Glutamatergic neuron (in vitro differentiated cells): ENCODE results near the gene BRDT. TPM values are rescaled to one million over a fixed set of nuclear protein-coding genes. Genes with fewer than 3 reads are reported as not detected.

ENCODE experiments used
- DNase-seq: peaks from one replicate; pipeline ENCODE4 v3.0.0; 2022
- H3K27ac Mint-ChIP-seq: one replicate; pipeline ENCODE4 v1.8.0; 2020; ENCODE audit warnings: mild to moderate bottlenecking, mixed read lengths, inconsistent platforms; ENCODE audit not compliant: unreplicated experiment
- H3K27me3 Mint-ChIP-seq: one replicate; pipeline ENCODE4 v1.8.0; 2020; ENCODE audit warnings: mild to moderate bottlenecking, moderate library complexity, mixed read lengths, inconsistent platforms; ENCODE audit not compliant: unreplicated experiment
- H3K36me3 Mint-ChIP-seq: one replicate; pipeline ENCODE4 v1.8.0; 2020; ENCODE audit warnings: mild to moderate bottlenecking, mixed read lengths, inconsistent platforms; ENCODE audit not compliant: unreplicated experiment
- H3K4me1 Mint-ChIP-seq: one replicate; pipeline ENCODE4 v1.8.0; 2020; ENCODE audit warnings: mild to moderate bottlenecking, low read depth, mixed read lengths, inconsistent platforms; ENCODE audit not compliant: unreplicated experiment
- H3K4me3 Mint-ChIP-seq: one replicate; pipeline ENCODE4 v1.8.0; 2020; ENCODE audit warnings: mild to moderate bottlenecking, mixed read lengths, inconsistent platforms; ENCODE audit not compliant: unreplicated experiment
- H3K9me3 Mint-ChIP-seq: one replicate; pipeline ENCODE4 v1.8.0; 2020; ENCODE audit warnings: mild to moderate bottlenecking, moderate library complexity, mixed read lengths, inconsistent platforms; ENCODE audit not compliant: unreplicated experiment
- total RNA-seq: library from RNA; stranded (reverse); fragmentation: NEBNext Ultra II Directional; extraction: Animal tissue kit (Norgen Biotek cat#: 25700); gene quantifications from one replicate; pipeline ENCODE4 v1.2.1, GENCODE V29; 2021; ENCODE audit not compliant: unreplicated experiment
- TF ChIP-seq, protein P1 (sequence below): fragments of 200-600 bp; sonication (generic); IDR thresholded peaks from one replicate; pipeline ENCODE4 v1.5.0; 2021; ENCODE audit not compliant: partially characterized antibody, unreplicated experiment

The BRDT gene
- total RNA-seq, 1 donor from 2014 or later, result not detected

DNA sequence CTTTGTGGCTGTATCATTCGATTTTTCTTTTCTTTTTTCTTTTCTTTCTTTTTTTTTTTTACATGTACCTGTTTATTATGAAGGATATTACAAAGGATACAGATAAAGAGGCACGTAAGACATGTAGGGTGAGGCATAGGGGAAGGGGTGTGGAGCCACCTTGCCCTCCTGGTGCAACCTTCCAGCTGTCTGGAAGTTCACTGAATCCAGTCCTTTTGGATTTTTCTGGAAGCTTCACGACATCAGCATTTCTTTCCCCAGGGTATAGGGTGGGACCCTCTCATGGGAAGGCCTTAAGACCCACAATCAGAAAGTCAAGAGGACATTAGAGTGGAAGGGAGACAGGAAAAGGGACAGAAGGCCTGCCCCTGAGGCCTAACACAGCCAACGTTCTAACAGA lies 33.2 kb upstream of the BRDT start:
- no peak overlapping the region for H3K4me3 Mint-ChIP-seq

DNA sequence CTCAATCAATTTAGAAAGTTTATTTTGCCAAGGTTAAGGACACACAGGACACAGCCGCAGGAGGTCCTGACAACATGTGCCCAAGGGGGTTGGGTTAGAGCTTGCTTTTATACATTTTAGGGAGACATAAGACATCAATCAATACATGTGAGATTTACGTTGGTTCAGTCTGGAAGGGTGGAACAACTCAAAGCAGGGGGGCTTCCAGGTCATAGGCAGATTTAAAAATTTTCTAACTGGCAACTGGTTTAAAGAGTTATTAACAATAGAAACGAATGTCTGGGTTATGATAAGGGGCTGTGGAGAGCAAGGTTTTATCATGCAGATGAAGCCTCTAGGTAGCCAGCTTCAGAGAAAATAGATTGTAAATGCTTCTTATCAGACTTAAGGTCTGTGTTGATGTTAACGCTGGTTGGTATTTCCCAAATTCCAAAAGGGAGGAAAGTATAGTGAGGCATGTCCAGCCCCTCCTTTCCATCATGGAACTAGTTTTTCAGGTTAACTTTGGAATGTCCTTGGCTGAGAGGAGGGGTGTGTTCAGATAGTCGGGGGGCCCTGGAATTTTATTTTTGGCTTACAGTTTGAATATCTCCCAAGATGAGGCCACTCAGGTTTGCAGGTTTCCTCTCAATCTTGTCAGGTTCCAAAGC lies 32.3 kb upstream of the BRDT start:
- Mint-ChIP-seq H3K4me1 (no peaks in the 10 kb centered on the region), H3K27me3 (no peaks in the 10 kb centered on the region), H3K4me3 (no peak overlapping the region), H3K9me3 (no peaks in the 10 kb centered on the region), H3K27ac (no peak overlapping the region), H3K36me3 (no peaks in the 10 kb centered on the region)
- TF ChIP-seq, protein P1, sequence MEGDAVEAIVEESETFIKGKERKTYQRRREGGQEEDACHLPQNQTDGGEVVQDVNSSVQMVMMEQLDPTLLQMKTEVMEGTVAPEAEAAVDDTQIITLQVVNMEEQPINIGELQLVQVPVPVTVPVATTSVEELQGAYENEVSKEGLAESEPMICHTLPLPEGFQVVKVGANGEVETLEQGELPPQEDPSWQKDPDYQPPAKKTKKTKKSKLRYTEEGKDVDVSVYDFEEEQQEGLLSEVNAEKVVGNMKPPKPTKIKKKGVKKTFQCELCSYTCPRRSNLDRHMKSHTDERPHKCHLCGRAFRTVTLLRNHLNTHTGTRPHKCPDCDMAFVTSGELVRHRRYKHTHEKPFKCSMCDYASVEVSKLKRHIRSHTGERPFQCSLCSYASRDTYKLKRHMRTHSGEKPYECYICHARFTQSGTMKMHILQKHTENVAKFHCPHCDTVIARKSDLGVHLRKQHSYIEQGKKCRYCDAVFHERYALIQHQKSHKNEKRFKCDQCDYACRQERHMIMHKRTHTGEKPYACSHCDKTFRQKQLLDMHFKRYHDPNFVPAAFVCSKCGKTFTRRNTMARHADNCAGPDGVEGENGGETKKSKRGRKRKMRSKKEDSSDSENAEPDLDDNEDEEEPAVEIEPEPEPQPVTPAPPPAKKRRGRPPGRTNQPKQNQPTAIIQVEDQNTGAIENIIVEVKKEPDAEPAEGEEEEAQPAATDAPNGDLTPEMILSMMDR, result no peak
- DNase-seq, result no peak

More for the DNA sequence above, 33.2 kb upstream of the BRDT start:
- no peaks in the 10 kb centered on the region for H3K9me3 Mint-ChIP-seq
- H3K27ac Mint-ChIP-seq, result no peak overlapping the region
- no peak for DNase-seq
- no peaks in the 10 kb centered on the region for H3K4me1 Mint-ChIP-seq
- no peaks in the 10 kb centered on the region for H3K27me3 Mint-ChIP-seq
- TF ChIP-seq, protein P1, result no peak
- no peaks in the 10 kb centered on the region for H3K36me3 Mint-ChIP-seq

DNA sequence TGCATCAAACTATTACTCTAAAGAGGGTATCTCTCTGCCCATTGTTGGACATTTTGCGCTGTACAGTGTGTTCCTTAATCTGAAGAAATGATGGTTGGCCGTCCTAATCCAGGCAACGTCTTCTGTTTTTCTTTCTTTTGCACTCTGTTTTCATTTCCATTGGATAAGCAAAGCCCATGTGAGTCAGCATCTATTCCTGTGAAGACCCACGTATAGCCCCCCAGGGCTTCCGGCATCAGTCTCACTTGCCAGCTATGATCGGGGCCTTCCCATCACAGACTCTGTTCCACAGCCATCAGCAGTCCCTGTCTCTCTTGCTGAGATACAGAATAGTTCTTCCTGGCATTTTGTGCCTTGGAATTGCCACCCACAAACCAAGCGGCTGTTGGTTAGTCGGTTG lies 29.2 kb upstream of the BRDT start:
- TF ChIP-seq, protein P1, result no peak
- Mint-ChIP-seq H3K27me3 (peaks cover 2% of the 10 kb centered on the region), H3K4me1 (no peaks in the 10 kb centered on the region), H3K27ac (no peak overlapping the region), H3K36me3 (peaks cover 5% of the 10 kb centered on the region), H3K9me3 (no peaks in the 10 kb centered on the region), H3K4me3 (no peak overlapping the region)
- no peak for DNase-seq

DNA sequence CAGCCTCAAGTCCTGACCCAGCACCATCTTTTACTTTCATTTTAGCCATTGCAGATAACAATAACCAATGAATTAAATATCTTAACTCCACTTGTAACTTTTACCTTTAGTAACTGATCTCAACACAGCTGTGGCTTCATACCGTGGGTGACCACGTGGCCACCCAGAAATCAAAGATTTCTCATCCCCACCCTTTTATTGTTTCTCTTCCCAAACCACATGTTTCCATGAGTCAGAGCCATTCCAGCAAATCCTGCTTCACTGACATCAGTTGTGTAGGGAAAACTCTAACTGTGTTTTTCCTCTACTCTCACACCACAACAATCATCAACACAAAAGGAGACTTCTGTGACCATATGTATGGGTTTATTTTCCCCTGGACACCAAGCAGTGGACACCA lies 25.1 kb upstream of the BRDT start:
- Mint-ChIP-seq H3K4me1 (no peaks in the 10 kb centered on the region), H3K4me3 (no peak overlapping the region), H3K27ac (no peak overlapping the region), H3K36me3 (peaks cover 5% of the 10 kb centered on the region), H3K9me3 (no peaks in the 10 kb centered on the region), H3K27me3 (peaks cover 2% of the 10 kb centered on the region)
- no peak for DNase-seq
- TF ChIP-seq, protein P1, result no peak

DNA sequence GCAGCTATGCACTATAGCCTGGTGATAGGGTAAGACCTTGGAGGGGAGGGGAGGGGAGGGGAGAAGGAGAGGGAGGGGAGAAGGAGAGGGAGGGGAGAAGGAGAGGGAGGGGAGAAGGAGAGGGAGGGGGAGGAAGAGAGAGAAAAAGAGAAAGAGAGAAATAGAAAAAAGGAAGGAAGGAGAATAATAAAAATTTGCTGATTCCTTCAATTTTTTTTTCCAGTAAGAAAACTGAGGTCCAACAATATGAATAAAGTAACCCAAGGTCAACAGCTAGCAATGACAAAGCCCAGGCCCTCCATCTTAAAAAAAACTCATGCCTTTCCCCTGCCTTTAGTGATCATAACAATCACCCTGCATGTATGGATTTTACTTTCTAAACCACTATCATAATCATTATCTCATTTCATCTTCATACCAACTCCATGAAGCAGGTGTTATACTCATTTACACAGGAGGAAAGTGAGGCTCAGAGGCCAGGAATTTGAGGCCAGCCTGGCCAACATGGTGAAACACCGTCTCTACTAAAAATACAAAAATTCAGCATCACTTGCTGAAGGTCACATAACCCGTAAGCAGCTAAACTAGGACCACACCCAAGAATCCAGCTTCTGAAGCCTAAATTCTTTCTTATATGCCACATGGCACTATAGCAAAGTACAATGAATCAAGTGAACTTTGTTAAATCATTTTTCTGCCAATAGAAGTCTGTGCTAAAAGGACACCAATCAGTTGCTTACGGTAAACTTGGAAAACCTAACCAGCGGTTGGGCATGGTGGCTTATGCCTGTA lies 23.4 kb upstream of the BRDT start:
- Mint-ChIP-seq H3K9me3 (peaks cover 1% of the 10 kb centered on the region), H3K36me3 (peaks cover 5% of the 10 kb centered on the region), H3K27ac (no peak overlapping the region), H3K4me3 (no peak overlapping the region), H3K4me1 (no peaks in the 10 kb centered on the region), H3K27me3 (peaks cover 2% of the 10 kb centered on the region)
- no peak for DNase-seq
- TF ChIP-seq, protein P1, result no peak
